NCI-H1930 (cell line): Measurements from ENCODE around the gene EXOC3L2.

Source experiments
- DNase-seq, 2 experiments: peaks; one replicate each; lab custom pipeline; 2025; lab: John Stamatoyannopoulos, UW

The EXOC3L2 gene

GRCh38 chr19:45179892-45180370 is 65.3 kb downstream of the EXOC3L2 start:
- DNase-seq = no peak

GRCh38 chr19:45179072-45179891 is 65.9 kb downstream of the EXOC3L2 start:
- DNase-seq = no peak

GRCh38 chr19:45178262-45179071 is 66.7 kb downstream of the EXOC3L2 start, which contains the start of gene BLOC1S3:
Gene BLOC1S3 (plus strand): TSS chr19:45178784. CDS start chr19:45179297, 513 bp downstream.
- DNase-seq = peak; percentile 100

GRCh38 chr19:45177817-45178261 is 67.4 kb downstream of the EXOC3L2 start, which contains the start of gene TRAPPC6A:
Gene TRAPPC6A (minus strand): TSS chr19:45178237. CDS start chr19:45178218, 19 bp downstream.
- no peak for DNase-seq

- no peak for DNase-seq
Observed at GRCh38 chr19:45175515-45176345, 69.5 kb downstream of the EXOC3L2 start.

- no peak for DNase-seq
Observed at GRCh38 chr19:45173816-45174215, 71.4 kb downstream of the EXOC3L2 start.

GRCh38 chr19:45172611-45173208 is 72.5 kb downstream of the EXOC3L2 start:
- DNase-seq = no peak

GRCh38 chr19:45172173-45172572 is 73.0 kb downstream of the EXOC3L2 start:
- no peak for DNase-seq

GRCh38 chr19:45171211-45171623 is 74.0 kb downstream of the EXOC3L2 start:
- DNase-seq = no peak

- no peak for DNase-seq
Observed at GRCh38 chr19:45170146-45171106, 74.8 kb downstream of the EXOC3L2 start.

GRCh38 chr19:45169602-45170001 is 75.6 kb downstream of the EXOC3L2 start:
- DNase-seq = no peak

GRCh38 chr19:45168767-45169351 is 76.3 kb downstream of the EXOC3L2 start:
- DNase-seq = no peak

GRCh38 chr19:45166723-45167252 is 78.4 kb downstream of the EXOC3L2 start:
- no peak for DNase-seq

GRCh38 chr19:45164577-45165335 is 80.5 kb downstream of the EXOC3L2 start:
- no peak for DNase-seq

GRCh38 chr19:45163751-45164460 is 81.3 kb downstream of the EXOC3L2 start:
- no peak for DNase-seq

- DNase-seq = no peak
Observed at GRCh38 chr19:45163156-45163555, 82.1 kb downstream of the EXOC3L2 start.

- no peak for DNase-seq
Observed at GRCh38 chr19:45162608-45163143, 82.5 kb downstream of the EXOC3L2 start.
